Neural cell (in vitro differentiated cells): ENCODE data around the gene FAM32A. TPM values are rescaled to one million over a fixed set of nuclear protein-coding genes. Genes with fewer than 3 reads are reported as not detected.

Experiments used
- H2AFZ ChIP-seq: fragments of 200-600, 300-800 bp; sonication (generic), shearing (Covaris generic); 2 replicates; pipeline ENCODE4 v1.6.0; 2014; ENCODE audit warnings: low read depth, mild to moderate bottlenecking, antibody characterized with exemption, low read length, moderate library complexity
- H3F3A ChIP-seq: fragments of 200-600 bp; shearing (Covaris generic); 2 replicates; pipeline ENCODE4 v1.6.1; 2016; ENCODE audit warnings: mild to moderate bottlenecking, moderate library complexity, mixed read lengths, antibody characterized with exemption, low read length; ENCODE audit not compliant: insufficient read depth, poor library complexity, severe bottlenecking
- H3K27ac ChIP-seq: fragments of 200-600, 300-800 bp; sonication (generic), shearing (Covaris generic); 2 replicates; pipeline ENCODE4 v1.5.1; 2014; ENCODE audit warnings: mild to moderate bottlenecking, low read length, moderate library complexity
- H3K27me3 ChIP-seq: fragments of 300-800, 200-600 bp; sonication (generic), shearing (Covaris generic); 2 replicates; pipeline ENCODE4 v1.6.0; 2014; ENCODE audit warnings: mild to moderate bottlenecking, low read depth, low read length, moderate library complexity; ENCODE audit not compliant: insufficient read depth
- H3K36me3 ChIP-seq: fragments of 300-800, 200-600 bp; sonication (generic), shearing (Covaris generic); 2 replicates; pipeline ENCODE4 v1.5.1; 2014; ENCODE audit warnings: mild to moderate bottlenecking, antibody characterized with exemption, low read length, moderate library complexity; ENCODE audit not compliant: insufficient read depth
- H3K4me2 ChIP-seq: fragments of 300-800, 200-600 bp; sonication (generic), shearing (Covaris generic); 2 replicates; pipeline ENCODE4 v1.6.0; 2014; ENCODE audit warnings: mild to moderate bottlenecking, low read length
- H3K4me3 ChIP-seq: fragments of 300-800, 200-600 bp; sonication (generic), shearing (Covaris generic); 2 replicates; pipeline ENCODE4 v1.5.1; 2014; ENCODE audit warnings: mild to moderate bottlenecking, low read length, moderate library complexity
- H3K79me2 ChIP-seq: fragments of 200-600 bp; shearing (Covaris generic); replicated peaks from 2 replicates; pipeline ENCODE4 v1.6.0; 2014; ENCODE audit warnings: mild to moderate bottlenecking, low read length, moderate library complexity; ENCODE audit not compliant: insufficient read depth
- H3K9ac ChIP-seq: fragments of 300-800, 200-600 bp; sonication (generic), shearing (Covaris generic); 2 replicates; pipeline ENCODE4 v1.6.1; 2016; ENCODE audit warnings: mild to moderate bottlenecking, low read length, mixed read lengths
- H3K9me2 ChIP-seq: fragments of 200-600 bp; shearing (Covaris generic); 2 replicates; pipeline ENCODE4 v1.6.1; 2016; ENCODE audit warnings: mild to moderate bottlenecking, low read length, mixed read lengths; ENCODE audit not compliant: insufficient read depth
- H3K9me3 ChIP-seq: fragments of 200-600, 300-800 bp; sonication (generic), shearing (Covaris generic); 2 replicates; pipeline ENCODE4 v1.6.1; 2016; ENCODE audit warnings: mild to moderate bottlenecking, mixed run types, low read length, moderate library complexity, mixed read lengths
- H4K20me1 ChIP-seq: fragments of 200-600 bp; shearing (Covaris generic); 2 replicates; pipeline ENCODE4 v1.6.1; 2016; ENCODE audit warnings: mild to moderate bottlenecking, mixed run types; ENCODE audit not compliant: insufficient read depth
- EP300 ChIP-seq: fragments of 450-650 bp; conservative IDR thresholded peaks from 2 replicates; pipeline ENCODE4 v1.6.1; 2014; ENCODE audit warnings: antibody characterized with exemption, mild to moderate bottlenecking, moderate library complexity; ENCODE audit not compliant: poor library complexity, severe bottlenecking
- MXI1 ChIP-seq: fragments of 450-650 bp; conservative IDR thresholded peaks from 2 replicates; pipeline ENCODE4 v1.6.1; 2014; ENCODE audit warnings: antibody characterized with exemption, mild to moderate bottlenecking; ENCODE audit not compliant: poor library complexity, severe bottlenecking
- POLR2AphosphoS5 ChIP-seq: IDR thresholded peaks from 2 replicates; pipeline ENCODE4 v1.6.1; 2012
- RAD21 ChIP-seq: fragments of 450-650 bp; conservative IDR thresholded peaks from 2 replicates; pipeline ENCODE4 v1.6.1; 2014; ENCODE audit warnings: antibody characterized with exemption, mild to moderate bottlenecking, moderate library complexity
- SMC3 ChIP-seq: fragments of 450-650 bp; conservative IDR thresholded peaks from 2 replicates; pipeline ENCODE4 v1.6.1; 2014; ENCODE audit warnings: antibody characterized with exemption, mild to moderate bottlenecking, moderate library complexity; ENCODE audit not compliant: poor library complexity
- TAF1 ChIP-seq: IDR thresholded peaks from 2 replicates; pipeline ENCODE4 v1.6.1; 2012; ENCODE audit warnings: low read depth
- polyA plus RNA-seq: library from polyadenylated mRNA; depleted of rRNA; stranded (reverse); fragments of >200 nt; gene quantifications from 2 replicates; pipeline ENCODE4 v1.2.3, GENCODE V29; 2014
- TF ChIP-seq, protein P1 (sequence below): IDR thresholded peaks from 2 replicates; pipeline ENCODE4 v1.6.1; 2012; ENCODE audit warnings: borderline replicate concordance

The FAM32A gene
- polyA plus RNA-seq, 1 donor from 2014 or later = 545 TPM

DNA sequence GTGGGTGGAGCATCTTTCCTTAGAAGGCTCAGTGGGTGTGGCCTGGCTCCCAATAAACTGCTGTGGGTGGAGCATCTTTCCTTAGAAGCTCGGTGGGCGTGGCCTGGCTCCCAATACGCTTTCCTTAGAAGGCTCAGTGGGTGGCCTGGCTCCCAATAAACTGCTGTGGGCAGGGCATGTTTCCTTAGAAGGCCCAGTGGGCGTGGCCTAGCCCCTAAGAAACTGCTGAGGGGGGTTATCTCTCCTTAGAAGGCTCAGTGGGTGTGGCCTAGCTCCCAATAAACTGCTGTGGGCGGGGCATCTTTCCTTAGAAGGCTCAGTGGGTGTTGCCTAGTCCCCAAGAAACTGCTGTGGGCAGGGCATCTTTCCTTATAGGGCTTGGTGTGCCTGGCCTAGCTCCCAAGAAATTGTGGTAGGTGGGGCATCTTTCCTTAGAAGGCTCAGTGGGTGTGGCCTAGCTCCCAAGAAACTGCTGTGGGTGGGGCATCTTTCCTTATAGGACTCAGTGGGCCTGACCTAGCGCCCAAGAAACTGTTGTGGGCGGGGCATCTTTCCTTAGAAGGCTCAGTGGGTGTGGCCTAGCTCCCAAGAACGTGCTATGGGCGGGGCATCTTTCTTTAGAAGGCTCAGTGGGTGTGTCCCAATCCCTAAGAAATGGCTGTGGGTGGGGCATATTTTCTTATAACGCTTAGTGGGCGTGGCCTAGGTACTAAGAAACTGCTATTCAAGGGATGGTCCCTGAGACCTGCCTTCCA is 31.5 kb upstream of the FAM32A start:
- H3K4me3 ChIP-seq = no peak overlapping the region
- TF ChIP-seq, protein P1, sequence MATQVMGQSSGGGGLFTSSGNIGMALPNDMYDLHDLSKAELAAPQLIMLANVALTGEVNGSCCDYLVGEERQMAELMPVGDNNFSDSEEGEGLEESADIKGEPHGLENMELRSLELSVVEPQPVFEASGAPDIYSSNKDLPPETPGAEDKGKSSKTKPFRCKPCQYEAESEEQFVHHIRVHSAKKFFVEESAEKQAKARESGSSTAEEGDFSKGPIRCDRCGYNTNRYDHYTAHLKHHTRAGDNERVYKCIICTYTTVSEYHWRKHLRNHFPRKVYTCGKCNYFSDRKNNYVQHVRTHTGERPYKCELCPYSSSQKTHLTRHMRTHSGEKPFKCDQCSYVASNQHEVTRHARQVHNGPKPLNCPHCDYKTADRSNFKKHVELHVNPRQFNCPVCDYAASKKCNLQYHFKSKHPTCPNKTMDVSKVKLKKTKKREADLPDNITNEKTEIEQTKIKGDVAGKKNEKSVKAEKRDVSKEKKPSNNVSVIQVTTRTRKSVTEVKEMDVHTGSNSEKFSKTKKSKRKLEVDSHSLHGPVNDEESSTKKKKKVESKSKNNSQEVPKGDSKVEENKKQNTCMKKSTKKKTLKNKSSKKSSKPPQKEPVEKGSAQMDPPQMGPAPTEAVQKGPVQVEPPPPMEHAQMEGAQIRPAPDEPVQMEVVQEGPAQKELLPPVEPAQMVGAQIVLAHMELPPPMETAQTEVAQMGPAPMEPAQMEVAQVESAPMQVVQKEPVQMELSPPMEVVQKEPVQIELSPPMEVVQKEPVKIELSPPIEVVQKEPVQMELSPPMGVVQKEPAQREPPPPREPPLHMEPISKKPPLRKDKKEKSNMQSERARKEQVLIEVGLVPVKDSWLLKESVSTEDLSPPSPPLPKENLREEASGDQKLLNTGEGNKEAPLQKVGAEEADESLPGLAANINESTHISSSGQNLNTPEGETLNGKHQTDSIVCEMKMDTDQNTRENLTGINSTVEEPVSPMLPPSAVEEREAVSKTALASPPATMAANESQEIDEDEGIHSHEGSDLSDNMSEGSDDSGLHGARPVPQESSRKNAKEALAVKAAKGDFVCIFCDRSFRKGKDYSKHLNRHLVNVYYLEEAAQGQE = no peak
- TF ChIP-seq EP300 = no peak
- TF ChIP-seq SMC3 = no peak
- TF ChIP-seq RAD21 = no peak
- no peak overlapping the region for H3K9ac ChIP-seq
- no peaks in the 10 kb centered on the region for H4K20me1 ChIP-seq
- H3F3A ChIP-seq = no peaks in the 10 kb centered on the region
- no peak overlapping the region for H3K27ac ChIP-seq
- H3K9me3 ChIP-seq = no peaks in the 10 kb centered on the region
- no peaks in the 10 kb centered on the region for H3K79me2 ChIP-seq
- H3K27me3 ChIP-seq = no peaks in the 10 kb centered on the region
- H3K36me3 ChIP-seq = no peaks in the 10 kb centered on the region
- no peaks in the 10 kb centered on the region for H3K9me2 ChIP-seq
- no peak overlapping the region for H3K4me2 ChIP-seq
- no peak overlapping the region for H2AFZ ChIP-seq

DNA sequence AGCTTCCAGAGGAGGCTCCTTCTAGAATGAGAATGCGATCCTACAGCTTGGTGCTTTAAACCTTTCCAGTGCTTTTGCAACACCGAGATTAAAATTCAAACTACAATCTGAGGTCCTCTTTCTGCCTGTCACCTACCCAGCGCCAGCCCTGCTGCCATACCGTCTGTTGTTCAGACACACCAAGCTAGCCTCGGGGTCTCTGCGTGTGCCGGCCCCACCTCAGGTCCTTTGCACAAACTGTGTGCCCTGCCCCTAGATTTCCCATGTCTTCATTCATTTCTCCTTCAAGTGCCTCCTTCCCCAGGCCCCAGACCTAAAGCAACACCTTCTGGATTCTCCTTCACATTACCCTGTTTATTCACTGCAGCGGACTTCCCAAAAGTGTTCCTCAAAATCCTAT is 30.7 kb upstream of the FAM32A start:
- H2AFZ ChIP-seq = no peak overlapping the region
- no peaks in the 10 kb centered on the region for H3K9me2 ChIP-seq
- TF ChIP-seq MXI1 (no peak), EP300 (no peak), SMC3 (no peak), POLR2AphosphoS5 (no peak), TAF1 (no peak), RAD21 (no peak)
- TF ChIP-seq, protein P1 = no peak
- no peak overlapping the region for H3K9ac ChIP-seq
- no peaks in the 10 kb centered on the region for H4K20me1 ChIP-seq
- H3K36me3 ChIP-seq = no peaks in the 10 kb centered on the region
- no peaks in the 10 kb centered on the region for H3K79me2 ChIP-seq
- no peak overlapping the region for H3K4me2 ChIP-seq
- H3K27me3 ChIP-seq = no peaks in the 10 kb centered on the region
- no peak overlapping the region for H3K4me3 ChIP-seq
- no peak overlapping the region for H3K27ac ChIP-seq
- H3K9me3 ChIP-seq = no peaks in the 10 kb centered on the region
- H3F3A ChIP-seq = no peaks in the 10 kb centered on the region
